Left kidney (tissue), 8 donors: ENCODE results near the gene RPL15. TPM values are rescaled to one million over a fixed set of nuclear protein-coding genes. Genes with fewer than 3 reads are reported as not detected.
A peak's percentile ranks its signal among the peaks of the same experiment; 100 is the strongest.
"Not testable (repeated sequence)": the region's sequence is repeated elsewhere in the genome, so short reads cannot be mapped to it uniquely, and the experiment has no call there.

Experiments
- DNase-seq: peaks from one replicate; pipeline ENCODE4 v3.0.0-alpha.2; 2013
- long read RNA-seq, 8 donors: transcript quantifications; one replicate each; lab custom pipeline, GENCODE V29; 2026
- polyA plus RNA-seq: library from polyadenylated mRNA; unstranded; fragments of 120-200 nt; gene quantifications from one replicate; pipeline ENCODE4 v1.2.1, GENCODE V29; 2013; ENCODE audit not compliant: insufficient read length

RPL15 gene
- polyA plus RNA-seq: 1,916 TPM
- long read RNA-seq, donor 1, transcript RPL15-202 (3 exons, 820 nt): minor isoform, 189 of 1,440 reads
- long read RNA-seq, donor 1, transcript RPL15-201 (4 exons, 2,730 nt): major isoform, 1,004 of 1,440 reads
- long read RNA-seq, donor 1, transcript RPL15-208 (4 exons, 1,063 nt): minor isoform, 114 of 1,440 reads
- long read RNA-seq, donor 1, transcript RPL15-212 (2 exons, 1,785 nt): minor isoform, 51 of 1,440 reads
- long read RNA-seq, donor 1, partial matches to known transcripts: 16 of 1,440 reads
- long read RNA-seq, donor 1, other reads (novel, unspliced or antisense): 30 of 1,440 reads
- long read RNA-seq, donor 2, transcript RPL15-212 (2 exons, 1,785 nt): minor isoform, 36 of 1,397 reads
- long read RNA-seq, donor 2, transcript RPL15-208 (4 exons, 1,063 nt): minor isoform, 106 of 1,397 reads
- long read RNA-seq, donor 2, transcript RPL15-201 (4 exons, 2,730 nt): major isoform, 1,028 of 1,397 reads
- long read RNA-seq, donor 2, transcript RPL15-202 (3 exons, 820 nt): minor isoform, 157 of 1,397 reads
- long read RNA-seq, donor 2, partial matches to known transcripts: 19 of 1,397 reads
- long read RNA-seq, donor 2, other reads (novel, unspliced or antisense): 22 of 1,397 reads
- long read RNA-seq, donor 3, transcript RPL15-212 (2 exons, 1,785 nt): minor isoform, 33 of 1,241 reads
- long read RNA-seq, donor 3, transcript RPL15-201 (4 exons, 2,730 nt): major isoform, 710 of 1,241 reads
- long read RNA-seq, donor 3, transcript RPL15-202 (3 exons, 820 nt): minor isoform, 132 of 1,241 reads
- long read RNA-seq, donor 3, transcript RPL15-208 (4 exons, 1,063 nt): minor isoform, 106 of 1,241 reads
- long read RNA-seq, donor 3, partial matches to known transcripts: 216 of 1,241 reads
- long read RNA-seq, donor 3, other reads (novel, unspliced or antisense): 19 of 1,241 reads
- long read RNA-seq, donor 4, transcript RPL15-208 (4 exons, 1,063 nt): minor isoform, 12 of 302 reads
- long read RNA-seq, donor 4, transcript RPL15-202 (3 exons, 820 nt): minor isoform, 36 of 302 reads
- long read RNA-seq, donor 4, transcript RPL15-201 (4 exons, 2,730 nt): major isoform, 126 of 302 reads
- long read RNA-seq, donor 4, transcript RPL15-212 (2 exons, 1,785 nt): minor isoform, 25 of 302 reads
- long read RNA-seq, donor 4, partial matches to known transcripts: 98 of 302 reads
- long read RNA-seq, donor 4, other reads (novel, unspliced or antisense): 0 of 302 reads
- long read RNA-seq, donor 5, transcript RPL15-212 (2 exons, 1,785 nt): minor isoform, 58 of 3,003 reads
- long read RNA-seq, donor 5, transcript RPL15-201 (4 exons, 2,730 nt): major isoform, 1,929 of 3,003 reads
- long read RNA-seq, donor 5, transcript RPL15-202 (3 exons, 820 nt): minor isoform, 264 of 3,003 reads
- long read RNA-seq, donor 5, transcript RPL15-208 (4 exons, 1,063 nt): minor isoform, 241 of 3,003 reads
- long read RNA-seq, donor 5, partial matches to known transcripts: 380 of 3,003 reads
- long read RNA-seq, donor 5, other reads (novel, unspliced or antisense): 62 of 3,003 reads
- long read RNA-seq, donor 6, transcript RPL15-212 (2 exons, 1,785 nt): minor isoform, 45 of 1,741 reads
- long read RNA-seq, donor 6, transcript RPL15-201 (4 exons, 2,730 nt): major isoform, 1,009 of 1,741 reads
- long read RNA-seq, donor 6, transcript RPL15-202 (3 exons, 820 nt): minor isoform, 191 of 1,741 reads
- long read RNA-seq, donor 6, transcript RPL15-208 (4 exons, 1,063 nt): minor isoform, 112 of 1,741 reads
- long read RNA-seq, donor 6, partial matches to known transcripts: 338 of 1,741 reads
- long read RNA-seq, donor 6, other reads (novel, unspliced or antisense): 18 of 1,741 reads
- long read RNA-seq, donor 7, transcript RPL15-212 (2 exons, 1,785 nt): minor isoform, 68 of 2,190 reads
- long read RNA-seq, donor 7, transcript RPL15-208 (4 exons, 1,063 nt): minor isoform, 207 of 2,190 reads
- long read RNA-seq, donor 7, transcript RPL15-202 (3 exons, 820 nt): minor isoform, 221 of 2,190 reads
- long read RNA-seq, donor 7, transcript RPL15-201 (4 exons, 2,730 nt): major isoform, 1,557 of 2,190 reads
- long read RNA-seq, donor 7, partial matches to known transcripts: 38 of 2,190 reads
- long read RNA-seq, donor 7, other reads (novel, unspliced or antisense): 53 of 2,190 reads
- long read RNA-seq, donor 8, transcript RPL15-212 (2 exons, 1,785 nt): minor isoform, 12 of 815 reads
- long read RNA-seq, donor 8, transcript RPL15-201 (4 exons, 2,730 nt): major isoform, 495 of 815 reads
- long read RNA-seq, donor 8, transcript RPL15-202 (3 exons, 820 nt): minor isoform, 103 of 815 reads
- long read RNA-seq, donor 8, transcript RPL15-208 (4 exons, 1,063 nt): minor isoform, 60 of 815 reads
- long read RNA-seq, donor 8, partial matches to known transcripts: 123 of 815 reads
- long read RNA-seq, donor 8, other reads (novel, unspliced or antisense): 6 of 815 reads

- DNase-seq: peak; percentile 97
These were observed at the start of gene RPL15, which contains the start of gene NKIRAS1 for GRCh38 chr3:23916886-23917678. Gene RPL15 (plus strand): TSS chr3:23917132. CDS start chr3:23917860, 728 bp downstream. Gene NKIRAS1 (minus strand): TSS chr3:23916990. CDS start chr3:23910904, 6,086 bp downstream.

DNA sequence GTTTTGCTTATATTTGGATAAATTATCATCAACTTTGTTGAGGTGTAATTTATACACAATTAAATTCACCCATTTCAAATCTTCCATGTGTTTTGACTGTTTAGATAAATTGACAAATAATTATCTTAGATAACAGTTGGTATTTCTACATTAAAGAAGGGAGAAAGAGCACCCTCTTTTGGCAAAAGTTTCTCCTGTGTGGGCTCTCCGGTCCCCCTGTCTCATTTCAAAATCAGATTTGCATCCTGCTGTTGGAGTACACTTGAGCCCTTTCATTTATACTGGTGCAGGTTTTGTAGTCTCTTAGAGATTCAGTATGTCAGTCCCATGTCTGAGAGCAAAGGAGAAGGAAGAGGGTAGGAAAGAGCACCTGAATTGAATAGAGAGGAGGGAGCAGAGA is 49.5 kb upstream of the RPL15 start:
- DNase-seq: no peak

DNA sequence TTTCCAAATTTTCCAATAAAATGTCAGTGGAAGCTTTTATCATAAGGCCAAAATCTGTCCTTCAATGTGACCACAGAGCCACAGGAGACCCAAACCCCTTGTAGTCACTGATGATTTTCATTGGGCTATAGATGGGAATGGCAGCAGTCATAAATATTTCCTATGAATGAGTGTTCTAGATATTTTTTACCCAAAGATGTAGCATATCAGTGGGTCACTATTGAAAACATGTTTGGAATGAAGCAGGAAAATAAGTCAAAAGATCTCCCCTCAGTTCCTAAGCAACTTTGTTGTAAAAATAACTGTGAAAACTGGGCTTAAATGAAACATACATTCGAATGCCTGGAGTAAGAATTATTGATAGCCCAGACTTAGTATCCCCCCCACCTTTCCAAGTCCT is 49.1 kb upstream of the RPL15 start:
- DNase-seq: no peak

DNA sequence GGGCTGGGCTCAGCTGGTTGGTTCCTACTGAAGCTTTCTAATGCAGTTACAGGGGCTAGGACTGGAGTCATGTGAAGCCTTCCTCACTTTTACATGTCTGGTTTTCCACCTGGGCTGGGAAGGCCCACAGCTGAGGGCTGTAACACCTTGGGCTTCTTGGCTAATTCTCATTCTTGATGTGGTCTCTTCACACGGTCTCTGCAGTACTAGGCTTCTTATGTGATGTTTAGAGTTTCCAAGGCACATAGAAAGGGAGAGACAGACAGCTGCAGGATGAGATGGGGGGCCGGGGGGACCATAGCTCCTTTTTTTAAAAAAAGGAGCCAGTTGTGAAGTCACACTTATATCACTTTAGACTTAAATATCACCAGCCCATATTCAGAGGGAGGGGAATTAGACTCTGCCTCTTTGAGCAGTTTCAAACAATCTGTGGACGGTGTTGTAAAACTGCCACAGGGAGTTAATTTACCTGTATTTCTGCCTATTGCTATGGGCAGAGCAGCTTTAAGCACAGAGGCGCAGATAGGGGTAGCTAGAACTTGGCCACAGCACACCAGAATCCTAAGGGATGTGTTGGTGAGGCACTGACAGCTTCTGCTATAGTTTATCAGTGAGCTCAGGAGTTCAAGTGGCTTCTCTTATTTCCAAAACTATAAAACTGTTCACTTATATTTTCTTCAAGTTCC is 46.8 kb upstream of the RPL15 start:
- peak; percentile 50 for DNase-seq

DNA sequence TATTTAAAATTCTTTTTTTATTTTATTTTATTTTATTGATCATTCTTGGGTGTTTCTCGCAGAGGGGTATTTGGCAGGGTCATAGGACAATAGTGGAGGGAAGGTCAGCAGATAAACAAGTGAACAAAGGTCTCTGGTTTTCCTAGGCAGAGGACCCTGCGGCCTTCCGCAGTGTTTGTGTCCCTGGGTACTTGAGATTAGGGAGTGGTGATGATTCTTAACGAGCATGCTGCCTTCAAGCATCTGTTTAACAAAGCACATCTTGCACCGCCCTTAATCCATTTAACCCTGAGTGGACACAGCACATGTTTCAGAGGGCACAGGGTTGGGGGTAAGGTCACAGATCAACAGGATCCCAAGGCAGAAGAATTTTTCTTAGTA is 46.3 kb upstream of the RPL15 start:
- not testable (repeated sequence) for DNase-seq

GRCh38 chr3:23871361-23871760 is 45.6 kb upstream of the RPL15 start:
- DNase-seq: not testable (repeated sequence)

GRCh38 chr3:23872330-23872729 is 44.6 kb upstream of the RPL15 start:
- DNase-seq: no peak

DNA sequence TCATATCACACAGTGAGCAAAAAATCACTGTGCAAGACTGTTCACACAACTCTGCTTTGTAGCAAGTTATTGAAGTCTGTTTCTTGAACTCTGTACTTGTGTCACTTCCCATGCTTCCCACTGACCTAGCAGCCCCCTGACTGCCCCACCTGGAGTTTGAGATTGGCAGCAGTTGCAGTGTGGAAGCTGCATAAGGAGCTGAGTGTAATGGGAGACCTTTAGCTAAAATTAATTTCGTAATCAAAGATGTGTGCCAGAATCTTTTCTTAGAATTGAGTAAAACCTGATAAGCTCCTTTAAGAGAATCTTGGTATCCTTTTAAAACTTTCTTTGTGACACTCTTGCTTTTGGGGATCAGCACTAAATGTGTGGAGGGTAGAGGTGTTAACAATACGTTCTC is 43.0 kb upstream of the RPL15 start:
- DNase-seq: no peak

DNA sequence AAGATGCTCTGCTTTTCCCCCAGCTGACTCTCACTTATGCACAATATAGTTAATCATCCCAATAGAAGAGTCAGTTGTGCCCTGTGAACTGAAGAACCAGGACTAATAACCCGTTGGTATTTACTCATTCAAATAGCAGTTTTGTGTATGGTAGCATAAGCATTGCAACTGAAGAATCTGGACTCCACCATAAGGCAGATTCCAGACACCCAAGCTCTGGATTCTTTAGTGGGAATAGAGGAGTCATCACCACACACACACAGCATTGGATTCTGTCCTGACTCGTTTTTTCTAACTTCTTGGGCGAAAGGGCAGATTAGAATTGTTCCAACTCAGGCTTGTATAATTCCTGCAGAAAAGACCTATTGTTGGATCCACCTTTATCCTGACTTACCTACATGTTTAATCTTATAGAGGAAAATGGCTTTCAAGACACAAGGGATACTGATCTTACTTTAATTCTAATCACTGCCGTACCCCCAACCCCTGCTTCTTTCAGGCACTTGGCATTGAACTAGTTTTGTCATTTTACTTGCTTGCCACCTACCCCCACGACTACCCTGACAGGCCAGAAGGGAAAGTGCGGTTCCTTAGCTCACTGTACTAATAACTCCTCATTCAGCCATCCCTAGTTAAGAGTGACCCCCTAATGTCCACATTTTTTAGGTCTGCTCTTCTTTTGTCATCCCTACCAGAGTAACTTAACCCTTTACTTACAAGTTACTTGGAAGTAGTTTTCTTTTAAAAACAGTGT is 42.4 kb upstream of the RPL15 start:
- DNase-seq: no peak

GRCh38 chr3:23875113-23875725 is 41.7 kb upstream of the RPL15 start:
- DNase-seq: no peak

GRCh38 chr3:23876923-23877322 is 40.0 kb upstream of the RPL15 start:
- no peak for DNase-seq

DNA sequence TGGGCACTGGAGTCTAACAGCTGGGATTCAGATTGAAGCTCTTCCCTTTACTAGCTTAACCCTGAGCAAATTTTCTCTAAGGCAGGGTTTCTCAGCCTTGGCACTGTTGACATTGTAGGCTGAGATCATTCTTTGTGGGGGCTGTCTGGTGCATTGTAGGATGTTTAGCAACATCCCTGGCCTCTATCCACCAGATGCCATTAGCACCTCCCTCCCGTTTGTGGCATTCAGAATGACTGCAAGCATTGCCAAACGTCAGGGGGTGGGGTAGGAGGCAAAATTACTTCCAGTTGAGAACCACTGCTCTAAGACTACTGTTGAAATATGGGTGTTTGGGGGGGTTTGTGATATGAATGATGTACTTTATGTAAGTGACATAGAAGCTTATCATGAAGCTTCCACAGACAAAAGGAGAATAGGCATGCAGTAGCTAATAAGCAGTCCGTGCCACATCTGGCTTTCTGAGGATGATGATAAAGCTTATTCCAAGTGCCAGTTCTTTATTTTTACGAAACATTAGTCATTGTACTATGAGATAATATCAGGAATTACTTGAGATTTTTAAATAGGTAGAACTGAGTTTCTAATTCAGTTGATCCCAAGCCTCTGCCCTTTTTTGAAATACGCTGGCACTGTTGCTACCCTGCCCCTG is 39.5 kb upstream of the RPL15 start:
- no peak for DNase-seq

- no peak for DNase-seq
These were observed 37.4 kb upstream of the RPL15 start for GRCh38 chr3:23879485-23879884.

DNA sequence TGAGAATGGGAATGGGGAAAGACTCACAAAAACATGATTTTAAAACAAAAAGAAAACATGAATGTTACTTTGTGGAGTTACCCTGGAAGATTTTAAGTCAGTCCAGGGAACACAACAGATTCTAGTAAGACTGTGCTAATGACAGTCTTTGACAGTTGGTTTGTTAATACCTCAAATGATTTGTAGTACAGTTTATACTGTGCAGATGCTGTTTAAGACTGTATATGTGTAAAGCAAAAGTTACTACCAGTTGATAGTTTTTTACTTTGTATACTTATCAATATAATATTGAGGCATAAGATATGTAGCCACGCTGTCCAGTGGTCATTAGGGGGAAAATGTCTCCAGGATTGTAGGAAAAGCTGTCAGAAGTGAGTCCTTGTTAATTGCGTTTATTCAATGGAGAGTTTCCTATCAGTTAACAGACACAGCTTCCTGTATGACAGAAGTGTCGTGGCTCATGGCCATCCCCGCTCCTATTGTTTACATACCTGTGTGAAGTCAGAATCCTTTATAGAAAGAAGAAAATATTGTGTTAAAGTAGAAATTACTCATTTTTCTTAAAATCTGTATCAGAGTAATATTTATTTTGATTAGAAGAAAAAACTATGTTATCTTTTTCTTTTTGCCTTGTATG is 36.1 kb upstream of the RPL15 start:
- DNase-seq: no peak

DNA sequence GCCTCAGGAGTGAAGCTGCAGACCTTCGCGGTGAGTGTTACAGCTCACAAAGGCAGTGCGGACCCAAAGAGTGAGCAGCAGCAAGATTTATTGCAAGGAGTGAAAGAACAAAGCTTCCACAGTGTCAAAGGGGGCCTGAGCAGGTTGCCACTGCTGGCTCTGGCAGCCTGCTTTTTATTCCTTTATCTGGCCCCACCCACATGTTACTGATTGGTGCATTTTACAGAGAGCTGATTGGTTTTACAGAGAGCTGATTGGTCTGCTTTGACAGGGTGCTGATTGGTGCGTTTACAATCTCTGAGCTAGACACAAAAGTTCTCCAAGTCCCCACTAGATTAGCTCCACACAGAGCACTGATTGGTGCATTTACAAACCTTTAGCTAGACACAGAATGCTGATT is 34.9 kb upstream of the RPL15 start:
- DNase-seq: not testable (repeated sequence)

- DNase-seq: no peak
These were observed 34.4 kb upstream of the RPL15 start for GRCh38 chr3:23882487-23882918.
